Neural cell (in vitro differentiated cells): Measurements from ENCODE around the gene FOSL2. TPM values are rescaled to one million over a fixed set of nuclear protein-coding genes. Genes with fewer than 3 reads are reported as not detected.

Experiments used
- H2AFZ ChIP-seq: fragments of 200-600, 300-800 bp; sonication (generic), shearing (Covaris generic); 2 replicates; pipeline ENCODE4 v1.6.0; 2014; ENCODE audit warnings: low read depth, mild to moderate bottlenecking, antibody characterized with exemption, low read length, moderate library complexity
- H3F3A ChIP-seq: fragments of 200-600 bp; shearing (Covaris generic); 2 replicates; pipeline ENCODE4 v1.6.1; 2016; ENCODE audit warnings: mild to moderate bottlenecking, moderate library complexity, mixed read lengths, antibody characterized with exemption, low read length; ENCODE audit not compliant: insufficient read depth, poor library complexity, severe bottlenecking
- H3K27ac ChIP-seq: fragments of 200-600, 300-800 bp; sonication (generic), shearing (Covaris generic); 2 replicates; pipeline ENCODE4 v1.5.1; 2014; ENCODE audit warnings: mild to moderate bottlenecking, low read length, moderate library complexity
- H3K27me3 ChIP-seq: fragments of 300-800, 200-600 bp; sonication (generic), shearing (Covaris generic); 2 replicates; pipeline ENCODE4 v1.6.0; 2014; ENCODE audit warnings: mild to moderate bottlenecking, low read depth, low read length, moderate library complexity; ENCODE audit not compliant: insufficient read depth
- H3K36me3 ChIP-seq: fragments of 300-800, 200-600 bp; sonication (generic), shearing (Covaris generic); 2 replicates; pipeline ENCODE4 v1.5.1; 2014; ENCODE audit warnings: mild to moderate bottlenecking, antibody characterized with exemption, low read length, moderate library complexity; ENCODE audit not compliant: insufficient read depth
- H3K4me2 ChIP-seq: fragments of 300-800, 200-600 bp; sonication (generic), shearing (Covaris generic); 2 replicates; pipeline ENCODE4 v1.6.0; 2014; ENCODE audit warnings: mild to moderate bottlenecking, low read length
- H3K4me3 ChIP-seq: fragments of 300-800, 200-600 bp; sonication (generic), shearing (Covaris generic); 2 replicates; pipeline ENCODE4 v1.5.1; 2014; ENCODE audit warnings: mild to moderate bottlenecking, low read length, moderate library complexity
- H3K79me2 ChIP-seq: fragments of 200-600 bp; shearing (Covaris generic); replicated peaks from 2 replicates; pipeline ENCODE4 v1.6.0; 2014; ENCODE audit warnings: mild to moderate bottlenecking, low read length, moderate library complexity; ENCODE audit not compliant: insufficient read depth
- H3K9ac ChIP-seq: fragments of 300-800, 200-600 bp; sonication (generic), shearing (Covaris generic); 2 replicates; pipeline ENCODE4 v1.6.1; 2016; ENCODE audit warnings: mild to moderate bottlenecking, low read length, mixed read lengths
- H3K9me2 ChIP-seq: fragments of 200-600 bp; shearing (Covaris generic); 2 replicates; pipeline ENCODE4 v1.6.1; 2016; ENCODE audit warnings: mild to moderate bottlenecking, low read length, mixed read lengths; ENCODE audit not compliant: insufficient read depth
- H3K9me3 ChIP-seq: fragments of 200-600, 300-800 bp; sonication (generic), shearing (Covaris generic); 2 replicates; pipeline ENCODE4 v1.6.1; 2016; ENCODE audit warnings: mild to moderate bottlenecking, mixed run types, low read length, moderate library complexity, mixed read lengths
- H4K20me1 ChIP-seq: fragments of 200-600 bp; shearing (Covaris generic); 2 replicates; pipeline ENCODE4 v1.6.1; 2016; ENCODE audit warnings: mild to moderate bottlenecking, mixed run types; ENCODE audit not compliant: insufficient read depth
- EP300 ChIP-seq: fragments of 450-650 bp; conservative IDR thresholded peaks from 2 replicates; pipeline ENCODE4 v1.6.1; 2014; ENCODE audit warnings: antibody characterized with exemption, mild to moderate bottlenecking, moderate library complexity; ENCODE audit not compliant: poor library complexity, severe bottlenecking
- EZH2 ChIP-seq: fragments of 200-600, 300-800 bp; shearing (Covaris generic), sonication (generic); IDR thresholded peaks from 2 replicates; pipeline ENCODE4 v1.6.1; 2014; ENCODE audit warnings: antibody characterized with exemption, low read length, borderline replicate concordance, mild to moderate bottlenecking; ENCODE audit not compliant: insufficient read depth, poor library complexity, severe bottlenecking
- MXI1 ChIP-seq: fragments of 450-650 bp; conservative IDR thresholded peaks from 2 replicates; pipeline ENCODE4 v1.6.1; 2014; ENCODE audit warnings: antibody characterized with exemption, mild to moderate bottlenecking; ENCODE audit not compliant: poor library complexity, severe bottlenecking
- POLR2AphosphoS5 ChIP-seq: IDR thresholded peaks from 2 replicates; pipeline ENCODE4 v1.6.1; 2012
- RAD21 ChIP-seq: fragments of 450-650 bp; conservative IDR thresholded peaks from 2 replicates; pipeline ENCODE4 v1.6.1; 2014; ENCODE audit warnings: antibody characterized with exemption, mild to moderate bottlenecking, moderate library complexity
- SMC3 ChIP-seq: fragments of 450-650 bp; conservative IDR thresholded peaks from 2 replicates; pipeline ENCODE4 v1.6.1; 2014; ENCODE audit warnings: antibody characterized with exemption, mild to moderate bottlenecking, moderate library complexity; ENCODE audit not compliant: poor library complexity
- TAF1 ChIP-seq: IDR thresholded peaks from 2 replicates; pipeline ENCODE4 v1.6.1; 2012; ENCODE audit warnings: low read depth
- polyA plus RNA-seq: library from polyadenylated mRNA; depleted of rRNA; stranded (reverse); fragments of >200 nt; gene quantifications from 2 replicates; pipeline ENCODE4 v1.2.3, GENCODE V29; 2014
- TF ChIP-seq, protein P1 (sequence below): IDR thresholded peaks from 2 replicates; pipeline ENCODE4 v1.6.1; 2012; ENCODE audit warnings: borderline replicate concordance
- TF ChIP-seq, protein P2 (sequence below): fragments of 450-650 bp; IDR thresholded peaks from 2 replicates; pipeline ENCODE4 v1.5.1; 2014; ENCODE audit warnings: antibody characterized with exemption, mild to moderate bottlenecking, moderate library complexity; ENCODE audit not compliant: poor library complexity, severe bottlenecking

Gene FOSL2
- polyA plus RNA-seq, 1 donor from 2014 or later: 2.8 TPM

- H3K4me3 ChIP-seq: no peak overlapping the region
- H3K27ac ChIP-seq: no peak overlapping the region
- no peaks in the 10 kb centered on the region for H3F3A ChIP-seq
- no peak overlapping the region for H2AFZ ChIP-seq
- H4K20me1 ChIP-seq: no peaks in the 10 kb centered on the region
- H3K36me3 ChIP-seq: no peaks in the 10 kb centered on the region
- H3K9me3 ChIP-seq: no peaks in the 10 kb centered on the region
- H3K27me3 ChIP-seq: no peaks in the 10 kb centered on the region
- no peaks in the 10 kb centered on the region for H3K79me2 ChIP-seq
- TF ChIP-seq MXI1 (no peak), SMC3 (no peak), EP300 (no peak), RAD21 (no peak), EZH2 (no peak), TAF1 (no peak), POLR2AphosphoS5 (no peak)
- TF ChIP-seq, protein P1, sequence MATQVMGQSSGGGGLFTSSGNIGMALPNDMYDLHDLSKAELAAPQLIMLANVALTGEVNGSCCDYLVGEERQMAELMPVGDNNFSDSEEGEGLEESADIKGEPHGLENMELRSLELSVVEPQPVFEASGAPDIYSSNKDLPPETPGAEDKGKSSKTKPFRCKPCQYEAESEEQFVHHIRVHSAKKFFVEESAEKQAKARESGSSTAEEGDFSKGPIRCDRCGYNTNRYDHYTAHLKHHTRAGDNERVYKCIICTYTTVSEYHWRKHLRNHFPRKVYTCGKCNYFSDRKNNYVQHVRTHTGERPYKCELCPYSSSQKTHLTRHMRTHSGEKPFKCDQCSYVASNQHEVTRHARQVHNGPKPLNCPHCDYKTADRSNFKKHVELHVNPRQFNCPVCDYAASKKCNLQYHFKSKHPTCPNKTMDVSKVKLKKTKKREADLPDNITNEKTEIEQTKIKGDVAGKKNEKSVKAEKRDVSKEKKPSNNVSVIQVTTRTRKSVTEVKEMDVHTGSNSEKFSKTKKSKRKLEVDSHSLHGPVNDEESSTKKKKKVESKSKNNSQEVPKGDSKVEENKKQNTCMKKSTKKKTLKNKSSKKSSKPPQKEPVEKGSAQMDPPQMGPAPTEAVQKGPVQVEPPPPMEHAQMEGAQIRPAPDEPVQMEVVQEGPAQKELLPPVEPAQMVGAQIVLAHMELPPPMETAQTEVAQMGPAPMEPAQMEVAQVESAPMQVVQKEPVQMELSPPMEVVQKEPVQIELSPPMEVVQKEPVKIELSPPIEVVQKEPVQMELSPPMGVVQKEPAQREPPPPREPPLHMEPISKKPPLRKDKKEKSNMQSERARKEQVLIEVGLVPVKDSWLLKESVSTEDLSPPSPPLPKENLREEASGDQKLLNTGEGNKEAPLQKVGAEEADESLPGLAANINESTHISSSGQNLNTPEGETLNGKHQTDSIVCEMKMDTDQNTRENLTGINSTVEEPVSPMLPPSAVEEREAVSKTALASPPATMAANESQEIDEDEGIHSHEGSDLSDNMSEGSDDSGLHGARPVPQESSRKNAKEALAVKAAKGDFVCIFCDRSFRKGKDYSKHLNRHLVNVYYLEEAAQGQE: no peak
- TF ChIP-seq, protein P2, sequence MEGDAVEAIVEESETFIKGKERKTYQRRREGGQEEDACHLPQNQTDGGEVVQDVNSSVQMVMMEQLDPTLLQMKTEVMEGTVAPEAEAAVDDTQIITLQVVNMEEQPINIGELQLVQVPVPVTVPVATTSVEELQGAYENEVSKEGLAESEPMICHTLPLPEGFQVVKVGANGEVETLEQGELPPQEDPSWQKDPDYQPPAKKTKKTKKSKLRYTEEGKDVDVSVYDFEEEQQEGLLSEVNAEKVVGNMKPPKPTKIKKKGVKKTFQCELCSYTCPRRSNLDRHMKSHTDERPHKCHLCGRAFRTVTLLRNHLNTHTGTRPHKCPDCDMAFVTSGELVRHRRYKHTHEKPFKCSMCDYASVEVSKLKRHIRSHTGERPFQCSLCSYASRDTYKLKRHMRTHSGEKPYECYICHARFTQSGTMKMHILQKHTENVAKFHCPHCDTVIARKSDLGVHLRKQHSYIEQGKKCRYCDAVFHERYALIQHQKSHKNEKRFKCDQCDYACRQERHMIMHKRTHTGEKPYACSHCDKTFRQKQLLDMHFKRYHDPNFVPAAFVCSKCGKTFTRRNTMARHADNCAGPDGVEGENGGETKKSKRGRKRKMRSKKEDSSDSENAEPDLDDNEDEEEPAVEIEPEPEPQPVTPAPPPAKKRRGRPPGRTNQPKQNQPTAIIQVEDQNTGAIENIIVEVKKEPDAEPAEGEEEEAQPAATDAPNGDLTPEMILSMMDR: no peak
- H3K9ac ChIP-seq: no peak overlapping the region
- no peak overlapping the region for H3K4me2 ChIP-seq
- H3K9me2 ChIP-seq: no peaks in the 10 kb centered on the region
Measured at GRCh38 chr2:28439763-28440162, 47.1 kb downstream of the FOSL2 start.

GRCh38 chr2:28442328-28442727, 49.7 kb downstream of the FOSL2 start:
- H3K9me2 ChIP-seq: no peaks in the 10 kb centered on the region
- no peak overlapping the region for H3K9ac ChIP-seq
- no peak overlapping the region for H3K4me3 ChIP-seq
- TF ChIP-seq, protein P2: no peak
- TF ChIP-seq RAD21: no peak
- no peak for TF ChIP-seq MXI1
- TF ChIP-seq, protein P1: no peak
- TF ChIP-seq TAF1: no peak
- no peak for TF ChIP-seq EP300
- no peak for TF ChIP-seq EZH2
- no peak for TF ChIP-seq SMC3
- no peak for TF ChIP-seq POLR2AphosphoS5
- H3F3A ChIP-seq: no peaks in the 10 kb centered on the region
- H3K36me3 ChIP-seq: no peaks in the 10 kb centered on the region
- no peaks in the 10 kb centered on the region for H3K79me2 ChIP-seq
- H3K27ac ChIP-seq: no peak overlapping the region
- no peak overlapping the region for H2AFZ ChIP-seq
- no peaks in the 10 kb centered on the region for H3K27me3 ChIP-seq
- H3K4me2 ChIP-seq: no peak overlapping the region
- H4K20me1 ChIP-seq: no peaks in the 10 kb centered on the region
- H3K9me3 ChIP-seq: no peaks in the 10 kb centered on the region
